GM23338 (cell line): ENCODE measurements around the gene SLC35F1. TPM values are rescaled to one million over a fixed set of nuclear protein-coding genes. Genes with fewer than 3 reads are reported as not detected.

Experiments used
- ATAC-seq: fragments of 200-7000 bp; cut with Tn5 transposase; 3 replicates; pipeline ENCODE4 v1.9.1; 2020
- DNase-seq: peaks from one replicate; pipeline ENCODE4 v3.0.0-alpha.2; 2015; ENCODE audit warnings: low spot score
- H2AFZ ChIP-seq: fragments of 200-600 bp; sonication (generic); 2 replicates; pipeline ENCODE4 v1.8.0; 2016; ENCODE audit warnings: antibody characterized with exemption, mild to moderate bottlenecking, moderate library complexity
- H3F3A ChIP-seq: fragments of 200-600 bp; sonication (generic); replicated peaks from 2 replicates; pipeline ENCODE4 v1.8.0; 2017; ENCODE audit warnings: antibody characterized with exemption, mixed run types, low read depth
- H3K27ac ChIP-seq: fragments of 200-600 bp; sonication (generic); 2 replicates; pipeline ENCODE4 v1.6.1; 2016; ENCODE audit warnings: low read depth
- H3K27me3 ChIP-seq: fragments of 200-600 bp; sonication (generic); 2 replicates; pipeline ENCODE4 v1.8.0; 2016; ENCODE audit warnings: mild to moderate bottlenecking, mixed run types, moderate library complexity; ENCODE audit not compliant: insufficient read depth
- H3K36me3 ChIP-seq: fragments of 200-600 bp; sonication (generic); 2 replicates; pipeline ENCODE4 v1.8.0; 2016; ENCODE audit warnings: mild to moderate bottlenecking; ENCODE audit not compliant: insufficient read depth
- H3K4me1 ChIP-seq: fragments of 200-600 bp; sonication (generic); 2 replicates; pipeline ENCODE4 v1.8.0; 2016; ENCODE audit warnings: mild to moderate bottlenecking, moderate library complexity; ENCODE audit not compliant: insufficient read depth
- H3K4me2 ChIP-seq: fragments of 200-600 bp; sonication (generic); 2 replicates; pipeline ENCODE4 v1.7.1; 2017; ENCODE audit warnings: mixed run types
- H3K4me3 ChIP-seq: fragments of 200-600 bp; sonication (generic); 2 replicates; pipeline ENCODE4 v1.6.1; 2016; ENCODE audit warnings: mixed run types
- H3K79me2 ChIP-seq: fragments of 200-600 bp; sonication (generic); replicated peaks from 2 replicates; pipeline ENCODE4 v1.8.0; 2017; ENCODE audit warnings: mild to moderate bottlenecking; ENCODE audit not compliant: insufficient read depth
- H3K9me2 ChIP-seq: fragments of 200-600 bp; sonication (generic); 2 replicates; pipeline ENCODE4 v1.8.0; 2017; ENCODE audit not compliant: insufficient read depth
- H4K20me1 ChIP-seq: fragments of 200-600 bp; sonication (generic); replicated peaks from 2 replicates; pipeline ENCODE4 v1.8.0; 2017; ENCODE audit warnings: mild to moderate bottlenecking; ENCODE audit not compliant: insufficient read depth
- H3K27ac Mint-ChIP-seq: 2 replicates; pipeline ENCODE4 v1.8.0; 2020; ENCODE audit warnings: inconsistent platforms, mild to moderate bottlenecking, moderate library complexity, mixed read lengths
- H3K27me3 Mint-ChIP-seq: 3 replicates; pipeline ENCODE4 v1.8.0; 2022; ENCODE audit warnings: low read depth, mild to moderate bottlenecking, moderate library complexity, mixed read lengths, inconsistent platforms; ENCODE audit not compliant: insufficient read depth, poor library complexity
- H3K36me3 Mint-ChIP-seq: 3 replicates; pipeline ENCODE4 v1.8.0; 2021; ENCODE audit warnings: low read depth, mild to moderate bottlenecking, inconsistent platforms, moderate library complexity, mixed read lengths
- H3K4me1 Mint-ChIP-seq: 3 replicates; pipeline ENCODE4 v1.8.0; 2020; ENCODE audit warnings: mild to moderate bottlenecking, inconsistent platforms, mixed read lengths
- H3K4me3 Mint-ChIP-seq: 3 replicates; pipeline ENCODE4 v1.8.0; 2021; ENCODE audit warnings: moderate library complexity, mild to moderate bottlenecking, inconsistent platforms, mixed read lengths
- H3K9me3 Mint-ChIP-seq: 3 replicates; pipeline ENCODE4 v1.8.0; 2020; ENCODE audit warnings: moderate library complexity, mild to moderate bottlenecking, inconsistent platforms, mixed read lengths
- CREB1 ChIP-seq: fragments of 250-450 bp; sonication (Bioruptor Pico); IDR thresholded peaks from 2 replicates; pipeline ENCODE4 v1.5.0; 2020; ENCODE audit warnings: low read depth, mild to moderate bottlenecking, moderate library complexity
- CTCF ChIP-seq, 2 experiments: fragments of 200-600 bp in 1 of 2; sonication (generic) in 1 of 2; conservative IDR thresholded peaks; 2 replicates each; pipeline versions ENCODE4 v1.5.1 to v1.6.1; 2016 to 2017; ENCODE audit warnings: antibody characterized with exemption in 2 of 2, low read depth in 2 of 2, mild to moderate bottlenecking in 2 of 2, moderate library complexity in 1 of 2
- EZH2 ChIP-seq: fragments of 200-600 bp; sonication (generic); IDR thresholded peaks from one replicate; pipeline ENCODE4 v1.8.0; 2017; ENCODE audit warnings: antibody characterized with exemption, mild to moderate bottlenecking, low read depth; ENCODE audit not compliant: unreplicated experiment
- EZH2phosphoT487 ChIP-seq: fragments of 200-600 bp; sonication (generic); IDR thresholded peaks from one replicate; pipeline ENCODE4 v1.8.1; 2018; ENCODE audit warnings: antibody characterized with exemption; ENCODE audit not compliant: unreplicated experiment
- JUNB ChIP-seq: IDR thresholded peaks from one replicate; pipeline ENCODE4 v1.6.1; 2016; ENCODE audit warnings: antibody characterized with exemption; ENCODE audit not compliant: unreplicated experiment
- NANOG ChIP-seq: IDR thresholded peaks from 2 replicates; pipeline ENCODE4 v1.6.1; 2016; ENCODE audit warnings: antibody characterized with exemption, borderline replicate concordance
- ZNF114 ChIP-seq: fragments of 250-450 bp; sonication (Bioruptor Pico); IDR thresholded peaks from 2 replicates; pipeline ENCODE4 v1.5.0; 2020; ENCODE audit warnings: mild to moderate bottlenecking, moderate library complexity
- ZNF331 ChIP-seq: fragments of 250-450 bp; sonication (Bioruptor Pico); IDR thresholded peaks from 2 replicates; pipeline ENCODE4 v1.5.0; 2020; ENCODE audit warnings: low read depth, mild to moderate bottlenecking, moderate library complexity
- polyA plus RNA-seq: library from polyadenylated mRNA; unstranded; fragments of >200 nt; fragmentation: Nextera tagmentation; extraction: Ambion mirVana; gene quantifications from 2 replicates; pipeline ENCODE4 v1.2.1, GENCODE V29; 2016
- total RNA-seq: library from RNA; depleted of rRNA; stranded (reverse); fragments of >200 nt; shearing (Covaris generic); gene quantifications from 2 replicates; pipeline ENCODE4 v1.2.3, GENCODE V29; 2014
- TF ChIP-seq, protein P1 (sequence below): IDR thresholded peaks from 2 replicates; pipeline ENCODE4 v1.6.1; 2016; ENCODE audit warnings: antibody characterized with exemption
- TF ChIP-seq, protein P2 (sequence below): IDR thresholded peaks from one replicate; pipeline ENCODE4 v1.6.1; 2018; ENCODE audit warnings: antibody characterized with exemption; ENCODE audit not compliant: unreplicated experiment

The SLC35F1 gene
- total and polyA plus RNA-seq, 2 experiments from 2014 or later, result 3.0 to 10.3 TPM

- Histone ChIP-seq H3K79me2 (no peaks in the 10 kb centered on the region), H3K27ac (no peak overlapping the region), H3F3A (peaks cover 3% of the 10 kb centered on the region; the same call in 1 of the 2 replicates), H2AFZ (no peak overlapping the region), H3K4me1 (0 out of 2 replicates have a peak, but pooled peaks cover under 1% of the 10 kb centered on the region), H3K9me2 (no peaks in the 10 kb centered on the region), H3K4me3 (no peak overlapping the region), H3K4me2 (no peak overlapping the region), H3K36me3 (peaks cover 4% of the 10 kb centered on the region), H4K20me1 (no peaks in the 10 kb centered on the region), H3K27me3 (peaks cover 24% of the 10 kb centered on the region)
- ATAC-seq (no peak), DNase-seq (no peak)
- Mint-ChIP-seq H3K4me3 (no peak overlapping the region), H3K27ac (no peak overlapping the region), H3K9me3 (peaks cover 20% of the 10 kb centered on the region), H3K4me1 (peaks cover 11% of the 10 kb centered on the region; the same call in 2 of the 3 replicates), H3K27me3 (peaks cover 5% of the 10 kb centered on the region), H3K36me3 (peaks cover 19% of the 10 kb centered on the region; the same call in 2 of the 3 replicates)
- TF ChIP-seq ZNF114 (CRISPR knock-in tag), result no peak
- no peak for TF ChIP-seq EZH2
- TF ChIP-seq ZNF331 (CRISPR knock-in tag), result no peak
- no peak for TF ChIP-seq JUNB
- TF ChIP-seq CTCF (conservative IDR thresholded peaks at IDR 0.05; ENCODE audit: low read depth in 2 of 2), result no peak
- TF ChIP-seq, protein P1, sequence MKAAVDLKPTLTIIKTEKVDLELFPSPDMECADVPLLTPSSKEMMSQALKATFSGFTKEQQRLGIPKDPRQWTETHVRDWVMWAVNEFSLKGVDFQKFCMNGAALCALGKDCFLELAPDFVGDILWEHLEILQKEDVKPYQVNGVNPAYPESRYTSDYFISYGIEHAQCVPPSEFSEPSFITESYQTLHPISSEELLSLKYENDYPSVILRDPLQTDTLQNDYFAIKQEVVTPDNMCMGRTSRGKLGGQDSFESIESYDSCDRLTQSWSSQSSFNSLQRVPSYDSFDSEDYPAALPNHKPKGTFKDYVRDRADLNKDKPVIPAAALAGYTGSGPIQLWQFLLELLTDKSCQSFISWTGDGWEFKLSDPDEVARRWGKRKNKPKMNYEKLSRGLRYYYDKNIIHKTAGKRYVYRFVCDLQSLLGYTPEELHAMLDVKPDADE, result no peak
- TF ChIP-seq, protein P2, sequence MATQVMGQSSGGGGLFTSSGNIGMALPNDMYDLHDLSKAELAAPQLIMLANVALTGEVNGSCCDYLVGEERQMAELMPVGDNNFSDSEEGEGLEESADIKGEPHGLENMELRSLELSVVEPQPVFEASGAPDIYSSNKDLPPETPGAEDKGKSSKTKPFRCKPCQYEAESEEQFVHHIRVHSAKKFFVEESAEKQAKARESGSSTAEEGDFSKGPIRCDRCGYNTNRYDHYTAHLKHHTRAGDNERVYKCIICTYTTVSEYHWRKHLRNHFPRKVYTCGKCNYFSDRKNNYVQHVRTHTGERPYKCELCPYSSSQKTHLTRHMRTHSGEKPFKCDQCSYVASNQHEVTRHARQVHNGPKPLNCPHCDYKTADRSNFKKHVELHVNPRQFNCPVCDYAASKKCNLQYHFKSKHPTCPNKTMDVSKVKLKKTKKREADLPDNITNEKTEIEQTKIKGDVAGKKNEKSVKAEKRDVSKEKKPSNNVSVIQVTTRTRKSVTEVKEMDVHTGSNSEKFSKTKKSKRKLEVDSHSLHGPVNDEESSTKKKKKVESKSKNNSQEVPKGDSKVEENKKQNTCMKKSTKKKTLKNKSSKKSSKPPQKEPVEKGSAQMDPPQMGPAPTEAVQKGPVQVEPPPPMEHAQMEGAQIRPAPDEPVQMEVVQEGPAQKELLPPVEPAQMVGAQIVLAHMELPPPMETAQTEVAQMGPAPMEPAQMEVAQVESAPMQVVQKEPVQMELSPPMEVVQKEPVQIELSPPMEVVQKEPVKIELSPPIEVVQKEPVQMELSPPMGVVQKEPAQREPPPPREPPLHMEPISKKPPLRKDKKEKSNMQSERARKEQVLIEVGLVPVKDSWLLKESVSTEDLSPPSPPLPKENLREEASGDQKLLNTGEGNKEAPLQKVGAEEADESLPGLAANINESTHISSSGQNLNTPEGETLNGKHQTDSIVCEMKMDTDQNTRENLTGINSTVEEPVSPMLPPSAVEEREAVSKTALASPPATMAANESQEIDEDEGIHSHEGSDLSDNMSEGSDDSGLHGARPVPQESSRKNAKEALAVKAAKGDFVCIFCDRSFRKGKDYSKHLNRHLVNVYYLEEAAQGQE, result no peak
- no peak for TF ChIP-seq NANOG
Observed at GRCh38 chr6:117924690-117925089, 17.6 kb downstream of the SLC35F1 start.

DNA sequence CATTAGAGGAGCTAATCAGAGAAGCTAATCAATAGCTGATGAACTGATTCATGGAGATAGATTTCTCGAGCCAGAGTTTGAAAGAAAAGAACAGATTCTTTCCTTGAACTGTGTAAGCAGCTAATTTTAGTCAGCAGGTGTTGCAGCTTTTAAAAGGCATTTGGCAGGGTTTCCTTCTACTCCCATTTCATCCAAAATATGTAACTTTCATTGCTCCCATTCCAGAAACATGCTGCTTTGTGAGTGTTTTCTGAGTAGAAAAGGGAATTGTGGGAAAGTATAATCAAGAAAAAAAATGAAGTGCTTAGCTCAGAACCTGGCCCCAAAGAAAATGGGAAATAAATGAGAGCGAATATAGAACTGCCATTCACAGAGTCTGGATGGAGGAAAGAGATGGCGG, 20.8 kb downstream of the SLC35F1 start:
- Histone ChIP-seq H3K27ac (no peak overlapping the region), H3K4me2 (no peak overlapping the region), H4K20me1 (no peaks in the 10 kb centered on the region), H3K4me3 (no peak overlapping the region), H3K79me2 (no peaks in the 10 kb centered on the region), H3K36me3 (peaks cover 4% of the 10 kb centered on the region), H2AFZ (no peak overlapping the region), H3F3A (peaks cover 3% of the 10 kb centered on the region; the same call in 1 of the 2 replicates), H3K27me3 (no peaks in the 10 kb centered on the region), H3K4me1 (peaks cover 8% of the 10 kb centered on the region; the same call in 1 of the 2 replicates), H3K9me2 (no peaks in the 10 kb centered on the region)
- peaks cover 20% of the 10 kb centered on the region for H3K9me3 Mint-ChIP-seq
- peaks cover 1% of the 10 kb centered on the region for H3K27me3 Mint-ChIP-seq
- no peak overlapping the region for H3K4me3 Mint-ChIP-seq
- peaks cover 19% of the 10 kb centered on the region; the same call in 2 of the 3 replicates for H3K36me3 Mint-ChIP-seq
- no peak overlapping the region for H3K27ac Mint-ChIP-seq
- TF ChIP-seq EZH2phosphoT487, result no peak
- TF ChIP-seq EZH2, result no peak
- TF ChIP-seq, protein P2, result no peak
- no peak for TF ChIP-seq JUNB
- TF ChIP-seq CREB1, result no peak
- TF ChIP-seq NANOG, result no peak
- TF ChIP-seq ZNF331 (CRISPR knock-in tag), result no peak
- H3K4me1 Mint-ChIP-seq, result peaks cover 10% of the 10 kb centered on the region
- DNase-seq (no peak), ATAC-seq (no peak)
